Left lobe of liver (tissue), 1 donor: ENCODE data around the gene BCL3. TPM values are rescaled to one million over a fixed set of nuclear protein-coding genes. Genes with fewer than 3 reads are reported as not detected.

Experiments
- total RNA-seq: library from RNA; stranded (reverse); gene quantifications from one replicate; pipeline ENCODE4 v1.2.1, GENCODE V29; 2021
- donor health status: DM: no; HTN: yes; CAD: no.

The BCL3 gene
- total RNA-seq, 1 donor from 2014 or later = 30.8 TPM

Other genes with a start within 250 kb of the BCL3 start
- gene ZNF180, start 248.2 kb upstream of the BCL3 start, total RNA-seq = 4.3 TPM
- gene CEACAM20, start 219.0 kb upstream of the BCL3 start, total RNA-seq = not detected
- 7.0 TPM for gene IGSF23, start 135.1 kb upstream of the BCL3 start, total RNA-seq
- gene PVR, start 104.8 kb upstream of the BCL3 start, total RNA-seq = 29.6 TPM
- 5.6 TPM for gene CEACAM19, start 77.2 kb upstream of the BCL3 start, total RNA-seq
- not detected for gene CEACAM16, start 49.6 kb upstream of the BCL3 start, total RNA-seq
- gene CBLC, start 29.2 kb downstream of the BCL3 start, total RNA-seq = 14.0 TPM
- 40.7 TPM for gene BCAM, start 60.4 kb downstream of the BCL3 start, total RNA-seq
- 70.4 TPM for gene NECTIN2, start 97.6 kb downstream of the BCL3 start, total RNA-seq
- 28.8 TPM for gene TOMM40, start 142.5 kb downstream of the BCL3 start, total RNA-seq
- gene APOE, start 157.1 kb downstream of the BCL3 start, total RNA-seq = 5,009 TPM
- gene APOC1, start 165.9 kb downstream of the BCL3 start, total RNA-seq = 6,817 TPM
- gene APOC4, start 193.5 kb downstream of the BCL3 start, total RNA-seq = 297 TPM
- gene APOC2, start 197.3 kb downstream of the BCL3 start, total RNA-seq = 1,677 TPM
- 92.6 TPM for gene CLPTM1, start 206.7 kb downstream of the BCL3 start, total RNA-seq